GM19025 (cell line): ENCODE results near the gene LRRC51.
"Not testable (repeated sequence)": the region's sequence is repeated elsewhere in the genome, so short reads cannot be mapped to it uniquely, and the experiment has no call there.

Experiments used
- ATAC-seq: cut with Tn5 transposase; IDR thresholded peaks from one replicate; pipeline ENCODE4 v1.9.1; 2021; ENCODE audit warnings: mild to moderate bottlenecking, low read depth, moderate library complexity; ENCODE audit not compliant: unreplicated experiment

Gene LRRC51

GRCh38 chr11:72136684-72137262 is 56.1 kb downstream of the LRRC51 start:
- no peak for ATAC-seq

- no peak for ATAC-seq
These were observed 58.3 kb downstream of the LRRC51 start for GRCh38 chr11:72138821-72139390.

GRCh38 chr11:72139500-72139899 is 58.9 kb downstream of the LRRC51 start:
- ATAC-seq = no peak

- no peak for ATAC-seq
These were observed 60.0 kb downstream of the LRRC51 start for GRCh38 chr11:72140661-72141060.

GRCh38 chr11:72141066-72141465 is 60.4 kb downstream of the LRRC51 start:
- no peak for ATAC-seq

- not testable (repeated sequence) for ATAC-seq
These were observed 61.4 kb downstream of the LRRC51 start for GRCh38 chr11:72142086-72142485.

- not testable (repeated sequence) for ATAC-seq
These were observed 61.9 kb downstream of the LRRC51 start for GRCh38 chr11:72142543-72142942.

- no peak for ATAC-seq
These were observed 64.3 kb downstream of the LRRC51 start for GRCh38 chr11:72144807-72145565.
